HepG2 (cell line): ENCODE data around the gene NLRP12. TPM values are rescaled to one million over a fixed set of nuclear protein-coding genes. Genes with fewer than 3 reads are reported as not detected.

ENCODE experiments used
- AGO2 ChIP-seq: fragments of 200-400 bp; formaldehyde crosslinking; optimal IDR thresholded peaks from 2 replicates; pipeline ENCODE3; 2017; ENCODE audit warnings: mild to moderate bottlenecking, low read depth, low read length, moderate library complexity
- CERS6 ChIP-seq: sonication (generic); formaldehyde crosslinking; IDR thresholded peaks from 2 replicates; pipeline ENCODE4 v1.5.0; 2020; ENCODE audit warnings: missing genetic modification reagents
- DNMT1 ChIP-seq: sonication (generic); formaldehyde crosslinking; IDR thresholded peaks from 2 replicates; pipeline ENCODE4 v1.5.1; 2020; ENCODE audit warnings: mild to moderate bottlenecking, missing genetic modification reagents
- DNMT3B ChIP-seq: conservative IDR thresholded peaks from 2 replicates; pipeline ENCODE4 v1.6.1; 2016; ENCODE audit warnings: missing biosample characterization, control low read depth
- GFI1 ChIP-seq: sonication (generic); formaldehyde crosslinking; IDR thresholded peaks from 2 replicates; pipeline ENCODE4 v1.5.0; 2020; ENCODE audit warnings: missing genetic modification reagents, mild to moderate bottlenecking, borderline replicate concordance
- HOXD1 ChIP-seq: sonication (generic); formaldehyde crosslinking; IDR thresholded peaks from 2 replicates; pipeline ENCODE4 v1.5.0; 2020; ENCODE audit warnings: missing genetic modification reagents
- KAT8 ChIP-seq: IDR thresholded peaks from 2 replicates; pipeline ENCODE4 v1.6.1; 2016; ENCODE audit warnings: missing genetic modification reagents, missing compliant biosample characterization
- PBX2 ChIP-seq: IDR thresholded peaks from 2 replicates; pipeline ENCODE4 v1.6.1; 2016; ENCODE audit warnings: control low read depth
- PHF8 ChIP-seq: sonication (generic); formaldehyde crosslinking; IDR thresholded peaks from 2 replicates; pipeline ENCODE4 v1.5.0; 2020; ENCODE audit warnings: missing genetic modification reagents
- POLR2A ChIP-seq, 2 experiments: IDR thresholded peaks; 2 replicates each; pipeline ENCODE4 v1.6.1; 2011; ENCODE audit warnings: low read depth in 2 of 2, low read length in 2 of 2, mild to moderate bottlenecking in 1 of 2, moderate library complexity in 1 of 2; ENCODE audit not compliant: insufficient read depth in 1 of 2
- REL ChIP-seq: sonication (generic); formaldehyde crosslinking; conservative IDR thresholded peaks from 2 replicates; pipeline ENCODE4 v1.8.0; 2022; ENCODE audit warnings: mild to moderate bottlenecking, missing genetic modification reagents, moderate library complexity
- SIN3A ChIP-seq: IDR thresholded peaks from 2 replicates; pipeline ENCODE4 v1.6.1; 2011; ENCODE audit warnings: low read depth, mild to moderate bottlenecking, control low read depth, low read length, borderline replicate concordance
- SOX13 ChIP-seq, 3 experiments: fragments of 450-650 bp in 1 of 3; sonication (generic) in 1 of 3; formaldehyde crosslinking in 1 of 3; IDR thresholded peaks in 2 of 3; conservative IDR thresholded peaks in 1 of 3; 2 replicates each; pipeline versions ENCODE4 v1.5.0 to v1.6.1; 2016 to 2020; ENCODE audit warnings: antibody characterized with exemption in 1 of 3, mild to moderate bottlenecking in 1 of 3, missing compliant biosample characterization in 1 of 3, missing genetic modification reagents in 1 of 3, moderate library complexity in 1 of 3
- SRF ChIP-seq: IDR thresholded peaks from 2 replicates; pipeline ENCODE4 v1.6.1; 2011; ENCODE audit warnings: mild to moderate bottlenecking, low read depth, low read length, moderate library complexity
- TSC22D2 ChIP-seq: sonication (generic); formaldehyde crosslinking; IDR thresholded peaks from 2 replicates; pipeline ENCODE4 v1.5.1; 2020; ENCODE audit warnings: missing genetic modification reagents, mild to moderate bottlenecking, borderline replicate concordance
- YEATS4 ChIP-seq: sonication (generic); formaldehyde crosslinking; IDR thresholded peaks from 2 replicates; pipeline ENCODE4 v1.4.0; 2020; ENCODE audit warnings: missing genetic modification reagents, borderline replicate concordance
- ZNF251 ChIP-seq: sonication (generic); formaldehyde crosslinking; IDR thresholded peaks from 2 replicates; pipeline ENCODE4 v1.9.0; 2021; ENCODE audit warnings: mild to moderate bottlenecking, missing genetic modification reagents
- ZNF263 ChIP-seq: sonication (generic); formaldehyde crosslinking; IDR thresholded peaks from 2 replicates; pipeline ENCODE4 v1.4.0; 2020; ENCODE audit warnings: missing genetic modification reagents
- ZNF432 ChIP-seq: sonication (generic); formaldehyde crosslinking; IDR thresholded peaks from 2 replicates; pipeline ENCODE4 v1.5.0; 2020; ENCODE audit warnings: missing genetic modification reagents, mild to moderate bottlenecking, borderline replicate concordance
- ZNF563 ChIP-seq: sonication (generic); formaldehyde crosslinking; IDR thresholded peaks from 2 replicates; pipeline ENCODE4 v1.8.0; 2022; ENCODE audit warnings: mild to moderate bottlenecking, moderate library complexity, missing genetic modification reagents
- ZNF577 ChIP-seq: sonication (generic); formaldehyde crosslinking; IDR thresholded peaks from 2 replicates; pipeline ENCODE4 v1.4.0; 2020; ENCODE audit warnings: mild to moderate bottlenecking, low read depth, missing genetic modification reagents, borderline replicate concordance
- ZNF605 ChIP-seq: sonication (generic); formaldehyde crosslinking; IDR thresholded peaks from 2 replicates; pipeline ENCODE4 v1.8.0; 2022; ENCODE audit warnings: mild to moderate bottlenecking, missing genetic modification reagents
- ZNF619 ChIP-seq: sonication (generic); formaldehyde crosslinking; IDR thresholded peaks from 2 replicates; pipeline ENCODE4 v1.4.0; 2020; ENCODE audit warnings: mild to moderate bottlenecking, missing genetic modification reagents
- polyA plus RNA-seq, 8 experiments: library from polyadenylated mRNA; depleted of rRNA in 3 of 8; stranded (reverse) in 7 of 8; unstranded in 1 of 8; fragments of >200 nt; fragmentation: Illumina TruSeq in 4 of 8; extraction: Trizol in 4 of 8; gene quantifications; 2 replicates each; pipeline versions ENCODE4 v1.2.1 to v1.2.3, GENCODE V29; 2011 to 2016; ENCODE audit warnings: low read depth in 4 of 8, missing spikeins in 1 of 8, mixed read lengths in 1 of 8; ENCODE audit not compliant: insufficient read depth in 1 of 8
- total RNA-seq, 5 experiments: library from RNA; depleted of rRNA; stranded (reverse); fragments of >200 nt; fragmentation: Illumina TruSeq; extraction: Trizol; gene quantifications; 2 replicates each; pipeline ENCODE4 v1.2.3, GENCODE V29; 2016; ENCODE audit warnings: low read depth in 1 of 5
- TF ChIP-seq, protein P1 (sequence below): sonication (generic); formaldehyde crosslinking; IDR thresholded peaks from 2 replicates; pipeline ENCODE4 v1.8.1; 2023; ENCODE audit warnings: mild to moderate bottlenecking, missing genetic modification reagents, borderline replicate concordance
- TF ChIP-seq, protein P2 (sequence below): sonication (generic); formaldehyde crosslinking; IDR thresholded peaks from 2 replicates; pipeline ENCODE4 v1.4.0; 2020; ENCODE audit warnings: missing genetic modification reagents

NLRP12 gene
- total and polyA plus RNA-seq, 2 of the 13 experiments (the other 11 are each of a cell fraction or from before 2014, with no cell fraction given), result 0.15 to 0.20 TPM

DNA sequence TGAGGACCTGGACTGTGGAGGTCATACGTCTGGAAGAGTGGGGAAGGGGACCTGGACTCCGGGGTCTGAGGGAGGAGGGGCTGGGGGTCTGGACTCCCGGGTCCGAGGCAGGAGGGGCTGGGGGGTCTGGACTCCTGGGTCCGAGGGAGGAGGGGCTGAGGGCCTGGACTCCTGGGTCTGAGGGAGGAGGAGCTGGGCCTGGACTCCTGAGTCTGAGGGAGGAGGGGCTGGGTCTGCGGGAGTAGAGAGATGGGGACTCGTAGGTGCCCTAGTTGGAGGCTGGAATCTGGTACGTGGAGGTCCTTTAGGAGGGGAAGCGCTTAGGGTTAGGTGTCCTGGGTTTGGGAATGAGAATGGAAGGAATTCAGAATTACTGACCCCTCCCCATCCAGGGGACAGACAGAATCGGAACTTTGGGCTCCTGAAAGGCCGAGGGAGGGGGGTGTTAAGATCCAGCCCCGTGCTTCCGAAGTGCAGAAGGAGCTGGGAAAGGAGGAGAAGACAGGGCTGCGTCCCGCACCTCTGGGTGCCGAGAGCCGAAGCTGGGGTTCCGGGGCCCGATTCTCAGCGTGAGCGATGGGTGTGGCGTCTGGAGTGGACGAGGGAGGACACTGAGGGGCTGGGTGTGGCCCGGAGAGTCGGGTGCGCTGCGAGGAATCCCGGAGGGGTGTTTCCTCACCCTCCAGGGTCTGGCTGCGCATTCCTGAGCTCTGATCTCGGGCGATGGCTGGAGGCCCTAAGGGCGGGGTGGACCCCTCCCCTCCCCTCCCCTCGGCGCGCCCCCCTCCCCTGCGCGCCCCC, 44.2 kb upstream of the NLRP12 start (continued):
- TF ChIP-seq, protein P1, sequence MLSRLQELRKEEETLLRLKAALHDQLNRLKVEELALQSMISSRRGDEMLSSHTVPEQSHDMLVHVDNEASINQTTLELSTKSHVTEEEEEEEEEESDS, result no peak
- no peak for TF ChIP-seq GFI1 (CRISPR knock-in tag)
- TF ChIP-seq ZNF563, result 0 out of 2 replicates have a peak, but pooled peaks have one; percentile 12
- no peak for TF ChIP-seq REL
- 0 out of 2 replicates have a peak, but pooled peaks have one; percentile 3 for TF ChIP-seq PHF8 (CRISPR knock-in tag)
- no peak for TF ChIP-seq PBX2 (CRISPR knock-in tag)
- peak; percentile 67; the same call in 1 of the 2 replicates for TF ChIP-seq ZNF263 (CRISPR knock-in tag)
- no peak for TF ChIP-seq SOX13 (IDR thresholded peaks at IDR 0.05)
- peak in 1 of 2 experiments; percentile 96; a peak in 2 of 4 replicates for TF ChIP-seq SOX13 (CRISPR knock-in tag; conservative IDR thresholded peaks at IDR 0.05 in 1 of 2, IDR thresholded peaks at IDR 0.05 in 1 of 2)
- no peak for TF ChIP-seq DNMT1
- TF ChIP-seq TSC22D2 (CRISPR knock-in tag), result no peak
- no peak for TF ChIP-seq CERS6 (CRISPR knock-in tag)
- TF ChIP-seq POLR2A (IDR thresholded peaks at IDR 0.05; ENCODE audit: insufficient read depth in 1 of 2, low read depth in 2 of 2, low read length in 2 of 2), result peak in 1 of 2 experiments; percentile 84; a peak in 2 of 4 replicates
- TF ChIP-seq AGO2, result peak; percentile 9
- TF ChIP-seq SRF, result no peak
- no peak for TF ChIP-seq ZNF577 (CRISPR knock-in tag)
- TF ChIP-seq ZNF605 (CRISPR knock-in tag), result peak; percentile 25; the same call in 1 of the 2 replicates
- TF ChIP-seq, protein P2, sequence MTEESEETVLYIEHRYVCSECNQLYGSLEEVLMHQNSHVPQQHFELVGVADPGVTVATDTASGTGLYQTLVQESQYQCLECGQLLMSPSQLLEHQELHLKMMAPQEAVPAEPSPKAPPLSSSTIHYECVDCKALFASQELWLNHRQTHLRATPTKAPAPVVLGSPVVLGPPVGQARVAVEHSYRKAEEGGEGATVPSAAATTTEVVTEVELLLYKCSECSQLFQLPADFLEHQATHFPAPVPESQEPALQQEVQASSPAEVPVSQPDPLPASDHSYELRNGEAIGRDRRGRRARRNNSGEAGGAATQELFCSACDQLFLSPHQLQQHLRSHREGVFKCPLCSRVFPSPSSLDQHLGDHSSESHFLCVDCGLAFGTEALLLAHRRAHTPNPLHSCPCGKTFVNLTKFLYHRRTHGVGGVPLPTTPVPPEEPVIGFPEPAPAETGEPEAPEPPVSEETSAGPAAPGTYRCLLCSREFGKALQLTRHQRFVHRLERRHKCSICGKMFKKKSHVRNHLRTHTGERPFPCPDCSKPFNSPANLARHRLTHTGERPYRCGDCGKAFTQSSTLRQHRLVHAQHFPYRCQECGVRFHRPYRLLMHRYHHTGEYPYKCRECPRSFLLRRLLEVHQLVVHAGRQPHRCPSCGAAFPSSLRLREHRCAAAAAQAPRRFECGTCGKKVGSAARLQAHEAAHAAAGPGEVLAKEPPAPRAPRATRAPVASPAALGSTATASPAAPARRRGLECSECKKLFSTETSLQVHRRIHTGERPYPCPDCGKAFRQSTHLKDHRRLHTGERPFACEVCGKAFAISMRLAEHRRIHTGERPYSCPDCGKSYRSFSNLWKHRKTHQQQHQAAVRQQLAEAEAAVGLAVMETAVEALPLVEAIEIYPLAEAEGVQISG (CRISPR knock-in tag), result no peak; the same call in 1 of the 2 replicates
- no peak for TF ChIP-seq YEATS4 (CRISPR knock-in tag)
- TF ChIP-seq HOXD1 (CRISPR knock-in tag), result 0 out of 2 replicates have a peak, but pooled peaks have one; percentile 10
- TF ChIP-seq KAT8 (CRISPR knock-in tag), result peak; percentile 9; the same call in 1 of the 2 replicates
- TF ChIP-seq DNMT3B, result no peak
- TF ChIP-seq SIN3A, result 0 out of 2 replicates have a peak, but pooled peaks have one; percentile 8
- no peak for TF ChIP-seq ZNF432 (CRISPR knock-in tag)
- TF ChIP-seq ZNF251 (CRISPR knock-in tag), result no peak
- no peak for TF ChIP-seq ZNF619 (CRISPR knock-in tag)
